ENCODE measurements around the gene CCDC60. TPM values are rescaled to one million over a fixed set of nuclear protein-coding genes. Genes with fewer than 3 reads are reported as not detected.
A peak's percentile ranks its signal among the peaks of the same experiment; 100 is the strongest.

The CCDC60 gene
- total RNA-seq, 1 experiment from 2014 or later = not detected

GRCh38 chr12:119457271-119457670 is 122.7 kb downstream of the CCDC60 start:
- Histone ChIP-seq H3K4me3 (ENCODE audit: low read length) (no peak overlapping the region), H2AFZ (ENCODE audit: low read length) (no peak overlapping the region), H3K27ac (ENCODE audit: low read length) (no peak overlapping the region), H3K27me3 (ENCODE audit: low read length) (no peaks in the 10 kb centered on the region), H3K9ac (ENCODE audit: low read length) (no peak overlapping the region), H3K36me3 (ENCODE audit: insufficient read depth, low read length) (no peaks in the 10 kb centered on the region), H3K9me2 (replicated peaks; ENCODE audit: insufficient read depth, low read length) (0 out of 2 replicates have a peak, but pooled peaks cover 4% of the 10 kb centered on the region), H3K4me2 (ENCODE audit: low read depth, low read length, poor library complexity, severe bottlenecking) (no peak overlapping the region), H3K79me2 (ENCODE audit: low read length) (no peaks in the 10 kb centered on the region), H3K4me1 (ENCODE audit: low read length) (no peaks in the 10 kb centered on the region), H3K9me3 (ENCODE audit: low read length) (no peaks in the 10 kb centered on the region; the same call in 1 of the 2 replicates), H4K20me1 (ENCODE audit: insufficient read depth, low read depth, low read length) (no peaks in the 10 kb centered on the region)
- DNase-seq = peak; percentile 11

DNA sequence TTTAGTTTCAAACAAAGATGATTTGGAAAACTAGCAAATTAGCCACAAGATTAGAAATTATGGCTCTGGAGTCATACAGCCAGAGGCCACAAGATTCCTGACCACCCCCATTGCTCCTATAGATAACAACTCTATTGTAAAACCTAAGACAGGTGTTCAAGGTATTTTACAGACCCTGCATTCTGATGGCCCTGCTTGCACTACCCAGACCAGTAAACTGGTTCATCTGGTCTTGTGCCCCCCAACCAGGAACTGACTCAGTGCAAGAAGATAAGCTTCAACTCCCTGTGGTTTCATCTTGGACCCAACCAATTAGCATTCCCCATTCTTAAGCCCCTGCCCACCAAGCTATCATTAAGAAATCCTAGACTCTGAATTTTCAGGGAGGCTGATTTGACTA is 125.0 kb downstream of the CCDC60 start:
- Histone ChIP-seq H3K27me3 (ENCODE audit: low read length) (no peaks in the 10 kb centered on the region), H3K9me3 (ENCODE audit: low read length) (no peaks in the 10 kb centered on the region; the same call in 1 of the 2 replicates), H4K20me1 (ENCODE audit: insufficient read depth, low read depth, low read length) (no peaks in the 10 kb centered on the region), H2AFZ (ENCODE audit: low read length) (no peak overlapping the region), H3K4me1 (ENCODE audit: low read length) (no peaks in the 10 kb centered on the region), H3K4me3 (ENCODE audit: low read length) (no peak overlapping the region), H3K4me2 (ENCODE audit: low read depth, low read length, poor library complexity, severe bottlenecking) (no peak overlapping the region), H3K79me2 (ENCODE audit: low read length) (no peaks in the 10 kb centered on the region), H3K9me2 (replicated peaks; ENCODE audit: insufficient read depth, low read length) (0 out of 2 replicates have a peak, but pooled peaks cover 4% of the 10 kb centered on the region), H3K9ac (ENCODE audit: low read length) (no peak overlapping the region), H3K27ac (ENCODE audit: low read length) (no peak overlapping the region), H3K36me3 (ENCODE audit: insufficient read depth, low read length) (no peaks in the 10 kb centered on the region)
- no peak for DNase-seq

DNA sequence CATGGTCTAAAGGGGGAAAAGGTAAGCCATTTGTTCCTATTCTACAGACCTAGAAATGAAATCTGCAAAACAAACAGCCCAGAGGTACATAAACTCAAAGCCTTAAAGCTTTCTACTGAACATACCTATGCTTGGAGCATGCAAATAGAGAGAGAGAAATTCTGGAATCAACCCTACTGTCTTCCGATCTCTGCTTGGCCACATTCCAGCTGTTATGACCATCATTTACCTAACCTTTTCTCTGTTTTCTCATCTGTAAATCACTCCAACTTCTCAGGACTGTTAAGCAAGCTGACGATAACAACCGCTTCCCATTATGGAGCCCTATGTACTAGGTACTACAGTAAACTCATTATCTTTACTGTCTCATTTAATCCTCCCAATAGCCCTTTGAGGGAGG is 126.3 kb downstream of the CCDC60 start:
- no peak overlapping the region for H3K4me3 ChIP-seq (ENCODE audit: low read length)
- no peaks in the 10 kb centered on the region for H3K36me3 ChIP-seq (ENCODE audit: insufficient read depth, low read length)
- H3K27ac ChIP-seq (ENCODE audit: low read length) = no peak overlapping the region
- 0 out of 2 replicates have a peak, but pooled peaks cover 4% of the 10 kb centered on the region for H3K9me2 ChIP-seq (replicated peaks; ENCODE audit: insufficient read depth, low read length)
- H2AFZ ChIP-seq (ENCODE audit: low read length) = no peak overlapping the region
- H3K4me1 ChIP-seq (ENCODE audit: low read length) = no peaks in the 10 kb centered on the region
- H3K4me2 ChIP-seq (ENCODE audit: low read depth, low read length, poor library complexity, severe bottlenecking) = no peak overlapping the region
- H3K27me3 ChIP-seq (ENCODE audit: low read length) = no peaks in the 10 kb centered on the region
- H4K20me1 ChIP-seq (ENCODE audit: insufficient read depth, low read depth, low read length) = no peaks in the 10 kb centered on the region
- DNase-seq = no peak
- no peaks in the 10 kb centered on the region; the same call in 1 of the 2 replicates for H3K9me3 ChIP-seq (ENCODE audit: low read length)
- no peak overlapping the region for H3K9ac ChIP-seq (ENCODE audit: low read length)
- H3K79me2 ChIP-seq (ENCODE audit: low read length) = no peaks in the 10 kb centered on the region

DNA sequence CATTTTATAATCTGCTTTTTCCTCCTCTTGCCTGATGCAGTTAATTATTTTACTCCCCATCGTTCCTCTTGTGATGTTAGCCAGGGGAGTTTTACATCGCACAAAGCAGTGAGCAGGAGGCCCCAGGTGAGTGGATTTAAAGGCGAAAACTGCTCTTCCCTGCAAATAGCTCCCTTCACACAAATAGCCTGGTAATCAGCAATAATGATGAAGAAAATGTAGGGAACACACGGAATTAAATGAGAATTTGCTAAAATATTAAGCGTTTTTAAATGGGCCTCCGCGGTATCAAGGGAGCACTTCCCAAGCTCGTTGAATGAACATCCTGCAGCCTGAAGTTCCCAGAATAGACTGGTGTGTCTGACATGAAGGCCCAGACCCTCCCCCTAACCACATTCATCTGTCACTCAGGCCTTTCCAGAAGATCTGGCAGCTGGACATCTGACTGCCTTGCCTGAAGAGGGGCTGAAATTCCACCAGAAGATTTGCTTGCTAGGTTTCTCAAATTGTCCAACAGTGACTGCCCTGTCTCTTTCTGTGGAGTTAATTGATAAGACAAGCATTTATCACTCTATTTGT is 127.2 kb downstream of the CCDC60 start:
- no peak overlapping the region for H3K4me3 ChIP-seq (ENCODE audit: low read length)

GRCh38 chr12:119463211-119463926 is 128.8 kb downstream of the CCDC60 start:
- H3K9me3 ChIP-seq (ENCODE audit: low read length) = no peaks in the 10 kb centered on the region; the same call in 1 of the 2 replicates
- no peaks in the 10 kb centered on the region for H3K27me3 ChIP-seq (ENCODE audit: low read length)
- no peak overlapping the region for H3K4me3 ChIP-seq (ENCODE audit: low read length)
- no peaks in the 10 kb centered on the region for H3K79me2 ChIP-seq (ENCODE audit: low read length)
- H3K36me3 ChIP-seq (ENCODE audit: insufficient read depth, low read length) = no peaks in the 10 kb centered on the region
- H2AFZ ChIP-seq (ENCODE audit: low read length) = no peak overlapping the region
- H3K4me1 ChIP-seq (ENCODE audit: low read length) = no peaks in the 10 kb centered on the region
- no peak for DNase-seq
- no peak overlapping the region for H3K4me2 ChIP-seq (ENCODE audit: low read depth, low read length, poor library complexity, severe bottlenecking)
- no peaks in the 10 kb centered on the region for H4K20me1 ChIP-seq (ENCODE audit: insufficient read depth, low read depth, low read length)
- H3K9me2 ChIP-seq (replicated peaks; ENCODE audit: insufficient read depth, low read length) = no peaks in the 10 kb centered on the region
- H3K9ac ChIP-seq (ENCODE audit: low read length) = no peak overlapping the region
- no peak overlapping the region for H3K27ac ChIP-seq (ENCODE audit: low read length)

More for the DNA sequence above, 127.2 kb downstream of the CCDC60 start:
- Histone ChIP-seq H3K9ac (ENCODE audit: low read length) (no peak overlapping the region), H4K20me1 (ENCODE audit: insufficient read depth, low read depth, low read length) (no peaks in the 10 kb centered on the region), H3K9me3 (ENCODE audit: low read length) (no peaks in the 10 kb centered on the region; the same call in 1 of the 2 replicates), H3K27ac (ENCODE audit: low read length) (no peak overlapping the region), H3K9me2 (replicated peaks; ENCODE audit: insufficient read depth, low read length) (0 out of 2 replicates have a peak, but pooled peaks cover 4% of the 10 kb centered on the region), H3K4me2 (ENCODE audit: low read depth, low read length, poor library complexity, severe bottlenecking) (no peak overlapping the region), H2AFZ (ENCODE audit: low read length) (no peak overlapping the region), H3K79me2 (ENCODE audit: low read length) (no peaks in the 10 kb centered on the region), H3K4me1 (ENCODE audit: low read length) (no peaks in the 10 kb centered on the region), H3K36me3 (ENCODE audit: insufficient read depth, low read length) (no peaks in the 10 kb centered on the region), H3K27me3 (ENCODE audit: low read length) (no peaks in the 10 kb centered on the region)
- no peak for DNase-seq

GRCh38 chr12:119468296-119468695 is 133.8 kb downstream of the CCDC60 start:
- no peaks in the 10 kb centered on the region for H4K20me1 ChIP-seq (ENCODE audit: insufficient read depth, low read depth, low read length)
- H3K79me2 ChIP-seq (ENCODE audit: low read length) = no peaks in the 10 kb centered on the region
- H3K9me2 ChIP-seq (replicated peaks; ENCODE audit: insufficient read depth, low read length) = no peaks in the 10 kb centered on the region
- H3K27me3 ChIP-seq (ENCODE audit: low read length) = no peaks in the 10 kb centered on the region
- H3K4me3 ChIP-seq (ENCODE audit: low read length) = no peak overlapping the region
- H3K4me1 ChIP-seq (ENCODE audit: low read length) = no peaks in the 10 kb centered on the region
- no peak overlapping the region for H3K27ac ChIP-seq (ENCODE audit: low read length)
- no peak overlapping the region for H3K9ac ChIP-seq (ENCODE audit: low read length)
- no peaks in the 10 kb centered on the region for H3K36me3 ChIP-seq (ENCODE audit: insufficient read depth, low read length)
- DNase-seq = no peak
- no peaks in the 10 kb centered on the region for H3K9me3 ChIP-seq (ENCODE audit: low read length)
- H3K4me2 ChIP-seq (ENCODE audit: low read depth, low read length, poor library complexity, severe bottlenecking) = no peak overlapping the region
- H2AFZ ChIP-seq (ENCODE audit: low read length) = no peak overlapping the region

- no peaks in the 10 kb centered on the region for H3K9me2 ChIP-seq (replicated peaks; ENCODE audit: insufficient read depth, low read length)
- H3K9me3 ChIP-seq (ENCODE audit: low read length) = no peaks in the 10 kb centered on the region
- no peaks in the 10 kb centered on the region for H3K36me3 ChIP-seq (ENCODE audit: insufficient read depth, low read length)
- H3K27ac ChIP-seq (ENCODE audit: low read length) = no peak overlapping the region
- H3K27me3 ChIP-seq (ENCODE audit: low read length) = no peaks in the 10 kb centered on the region
- H2AFZ ChIP-seq (ENCODE audit: low read length) = no peak overlapping the region
- H3K4me2 ChIP-seq (ENCODE audit: low read depth, low read length, poor library complexity, severe bottlenecking) = no peak overlapping the region
- no peak overlapping the region for H3K4me3 ChIP-seq (ENCODE audit: low read length)
- no peak overlapping the region for H3K9ac ChIP-seq (ENCODE audit: low read length)
- H3K79me2 ChIP-seq (ENCODE audit: low read length) = no peaks in the 10 kb centered on the region
- no peak for DNase-seq
- no peaks in the 10 kb centered on the region for H3K4me1 ChIP-seq (ENCODE audit: low read length)
- H4K20me1 ChIP-seq (ENCODE audit: insufficient read depth, low read depth, low read length) = no peaks in the 10 kb centered on the region
Observed at GRCh38 chr12:119475650-119476049, 141.1 kb downstream of the CCDC60 start.

DNA sequence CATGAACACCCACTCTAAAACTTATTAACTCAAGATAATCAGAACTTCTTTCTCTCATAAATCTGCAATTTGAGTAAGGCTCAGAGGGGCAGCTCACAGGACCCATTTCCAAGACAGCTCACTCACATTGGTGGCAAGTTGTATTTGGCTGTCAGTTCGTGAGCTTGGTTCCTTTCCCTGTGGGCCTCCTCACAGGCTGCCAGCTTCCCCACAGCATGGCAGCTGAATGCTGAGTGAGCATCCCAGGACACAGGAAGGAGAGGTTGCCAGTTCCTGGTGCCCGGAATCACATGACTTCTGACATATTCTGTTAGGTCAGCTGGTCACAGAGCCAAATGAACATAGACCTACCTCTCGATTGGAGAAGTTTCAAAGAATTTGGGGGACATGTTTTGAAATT is 142.4 kb downstream of the CCDC60 start:
- H3K36me3 ChIP-seq (ENCODE audit: insufficient read depth, low read length) = no peaks in the 10 kb centered on the region
- no peak for DNase-seq
- H3K4me1 ChIP-seq (ENCODE audit: low read length) = no peaks in the 10 kb centered on the region
- no peaks in the 10 kb centered on the region for H3K27me3 ChIP-seq (ENCODE audit: low read length)
- H4K20me1 ChIP-seq (ENCODE audit: insufficient read depth, low read depth, low read length) = no peaks in the 10 kb centered on the region
- no peak overlapping the region for H3K9ac ChIP-seq (ENCODE audit: low read length)
- no peak overlapping the region for H3K4me2 ChIP-seq (ENCODE audit: low read depth, low read length, poor library complexity, severe bottlenecking)
- no peak overlapping the region for H3K27ac ChIP-seq (ENCODE audit: low read length)
- no peaks in the 10 kb centered on the region for H3K79me2 ChIP-seq (ENCODE audit: low read length)
- no peaks in the 10 kb centered on the region for H3K9me2 ChIP-seq (replicated peaks; ENCODE audit: insufficient read depth, low read length)
- H2AFZ ChIP-seq (ENCODE audit: low read length) = no peak overlapping the region
- no peaks in the 10 kb centered on the region for H3K9me3 ChIP-seq (ENCODE audit: low read length)
- no peak overlapping the region for H3K4me3 ChIP-seq (ENCODE audit: low read length)
